Liver (tissue), 3 donors: ENCODE results near the gene MAGI1.

Experiments used
- CTCF ChIP-seq: fragments of 150-350 bp; IDR thresholded peaks from 2 replicates; pipeline ENCODE4 v1.5.1; 2017; ENCODE audit warnings: improper control_type of control experiment, low read depth, low read length; ENCODE audit not compliant: missing input control
- EGR1 ChIP-seq, 2 donors: IDR thresholded peaks; 2 replicates each; pipeline ENCODE4 v1.6.1; 2016 to 2018; ENCODE audit warnings: antibody characterized with exemption in 2 of 2, low read depth in 2 of 2
- FOXA1 ChIP-seq: IDR thresholded peaks from 2 replicates; pipeline ENCODE4 v1.6.1; 2016; ENCODE audit warnings: antibody characterized with exemption
- GABPA ChIP-seq, 2 donors: IDR thresholded peaks in 1 of 2; conservative IDR thresholded peaks in 1 of 2; 2 replicates each; pipeline ENCODE4 v1.6.1; 2016; ENCODE audit warnings: antibody characterized with exemption in 2 of 2, mild to moderate bottlenecking in 1 of 2, moderate library complexity in 1 of 2
- JUND ChIP-seq, 2 donors: IDR thresholded peaks; 2 replicates each; pipeline ENCODE4 v1.6.1; 2016; ENCODE audit warnings: antibody characterized with exemption in 2 of 2
- MAX ChIP-seq: IDR thresholded peaks from 2 replicates; pipeline ENCODE4 v1.6.1; 2016; ENCODE audit warnings: antibody characterized with exemption
- RAD21 ChIP-seq, 2 donors: IDR thresholded peaks; 2 replicates each; pipeline ENCODE4 v1.6.1; 2016; ENCODE audit warnings: antibody characterized with exemption in 2 of 2, mild to moderate bottlenecking in 2 of 2
- REST ChIP-seq: IDR thresholded peaks from 2 replicates; pipeline ENCODE4 v1.6.1; 2016; ENCODE audit warnings: antibody characterized with exemption, mild to moderate bottlenecking
- SP1 ChIP-seq: IDR thresholded peaks from 2 replicates; pipeline ENCODE4 v1.6.1; 2018; ENCODE audit warnings: antibody characterized with exemption, mild to moderate bottlenecking
- TAF1 ChIP-seq: conservative IDR thresholded peaks from 2 replicates; pipeline ENCODE4 v1.6.1; 2016; ENCODE audit warnings: antibody characterized with exemption, mild to moderate bottlenecking
- YY1 ChIP-seq: IDR thresholded peaks from 2 replicates; pipeline ENCODE4 v1.6.1; 2016; ENCODE audit warnings: antibody characterized with exemption, mild to moderate bottlenecking
- ZBTB33 ChIP-seq: IDR thresholded peaks from 2 replicates; pipeline ENCODE4 v1.6.1; 2016; ENCODE audit warnings: antibody characterized with exemption
- donor health status: healthy.
- donor health status: healthy.

- TF ChIP-seq REST (no peak), CTCF (no peak), SP1 (no peak), TAF1 (no peak), FOXA1 (no peak), MAX (no peak), YY1 (no peak), RAD21 (IDR thresholded peaks at IDR 0.05) (no peak), GABPA (IDR thresholded peaks at IDR 0.05 in 1 of 2, conservative IDR thresholded peaks at IDR 0.05 in 1 of 2) (no peak), JUND (IDR thresholded peaks at IDR 0.05) (no peak), EGR1 (IDR thresholded peaks at IDR 0.05; ENCODE audit: low read depth in 2 of 2) (no peak), ZBTB33 (no peak)
Measured at GRCh38 chr3:66017084-66017483, 21.6 kb downstream of the MAGI1 start.
